Fibroblast of skin of left biceps (primary cell): ENCODE results near the gene SNX13.
A peak's percentile ranks its signal among the peaks of the same experiment; 100 is the strongest.

Experiments
- DNase-seq, 2 experiments: peaks; one replicate each; pipeline ENCODE4 v3.0.0-alpha.2; 2013; ENCODE audit warnings: low read depth in 2 of 2

SNX13 gene

GRCh38 chr7:17940302-17940883 lies at the start of gene SNX13:
SNX13 (minus strand) TSS chr7:17940494; CDS start chr7:17940295, 199 bp downstream.
- peak; percentile 69 to 71 for DNase-seq

GRCh38 chr7:17989546-17989945 lies 49.3 kb upstream of the SNX13 start:
- DNase-seq, result no peak

- no peak for DNase-seq
These were observed 48.6 kb upstream of the SNX13 start for GRCh38 chr7:17988858-17989257.

- DNase-seq, result no peak
These were observed 47.8 kb upstream of the SNX13 start for GRCh38 chr7:17988141-17988540.

GRCh38 chr7:17986851-17987250 lies 46.6 kb upstream of the SNX13 start:
- DNase-seq, result peak; percentile 50 to 58

- DNase-seq, result no peak
These were observed 45.4 kb upstream of the SNX13 start for GRCh38 chr7:17985473-17986239.

- DNase-seq, result no peak
These were observed 44.0 kb upstream of the SNX13 start for GRCh38 chr7:17984288-17984687.

GRCh38 chr7:17983221-17984062 lies 43.1 kb upstream of the SNX13 start:
- no peak for DNase-seq

GRCh38 chr7:17976952-17977351 lies 36.7 kb upstream of the SNX13 start:
- no peak for DNase-seq

GRCh38 chr7:17971411-17971810 lies 31.1 kb upstream of the SNX13 start:
- DNase-seq, result no peak

- no peak for DNase-seq
These were observed 28.8 kb upstream of the SNX13 start for GRCh38 chr7:17968791-17969715.

- DNase-seq, result no peak
These were observed 26.4 kb upstream of the SNX13 start for GRCh38 chr7:17966706-17967105.

GRCh38 chr7:17965603-17966002 lies 25.3 kb upstream of the SNX13 start:
- DNase-seq, result no peak

- no peak for DNase-seq
These were observed 23.0 kb upstream of the SNX13 start for GRCh38 chr7:17963281-17963680.

- DNase-seq, result no peak
These were observed 22.4 kb upstream of the SNX13 start for GRCh38 chr7:17962652-17963051.

GRCh38 chr7:17957871-17958270 lies 17.6 kb upstream of the SNX13 start:
- DNase-seq, result no peak

- no peak for DNase-seq
These were observed 12.1 kb upstream of the SNX13 start for GRCh38 chr7:17952387-17952786.

- no peak for DNase-seq
These were observed 11.5 kb upstream of the SNX13 start for GRCh38 chr7:17951742-17952254.

- no peak for DNase-seq
These were observed 8.4 kb upstream of the SNX13 start for GRCh38 chr7:17948526-17949238.

- no peak for DNase-seq
These were observed 7.3 kb upstream of the SNX13 start for GRCh38 chr7:17947620-17948019.

GRCh38 chr7:17946591-17946990 lies 6.3 kb upstream of the SNX13 start:
- DNase-seq, result no peak
